SIG-M5 treated with dmso at 0.1 percent for 504 hours (cell line): ENCODE results near the gene SMIM13.
A peak's percentile ranks its signal among the peaks of the same experiment; 100 is the strongest.
"Not testable (repeated sequence)": the region's sequence is repeated elsewhere in the genome, so short reads cannot be mapped to it uniquely, and the experiment has no call there.

Experiments
- DNase-seq: peaks from one replicate; lab custom pipeline; 2025; ENCODE audit not compliant: unreplicated experiment; lab: John Stamatoyannopoulos, UW

SMIM13 gene

DNA sequence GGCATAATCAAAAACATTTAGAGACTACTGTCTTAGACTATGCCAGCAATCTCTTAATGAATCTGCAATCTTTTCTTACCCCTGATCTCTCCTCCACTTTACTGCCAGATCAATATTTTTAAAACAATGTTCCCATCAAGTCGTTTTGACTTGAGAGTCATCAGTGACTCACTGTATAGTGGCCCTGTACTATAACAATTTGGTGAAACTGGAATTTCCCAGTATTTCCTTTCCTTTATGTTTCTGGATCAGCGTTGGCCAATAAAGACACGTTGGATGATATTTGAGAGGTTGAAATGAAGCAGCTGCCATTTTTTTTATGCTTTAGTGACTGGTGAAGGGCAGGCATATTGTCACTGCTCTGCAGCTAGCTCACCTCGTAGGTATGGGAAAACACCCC lies 10.1 kb upstream of the SMIM13 start:
- no peak for DNase-seq

DNA sequence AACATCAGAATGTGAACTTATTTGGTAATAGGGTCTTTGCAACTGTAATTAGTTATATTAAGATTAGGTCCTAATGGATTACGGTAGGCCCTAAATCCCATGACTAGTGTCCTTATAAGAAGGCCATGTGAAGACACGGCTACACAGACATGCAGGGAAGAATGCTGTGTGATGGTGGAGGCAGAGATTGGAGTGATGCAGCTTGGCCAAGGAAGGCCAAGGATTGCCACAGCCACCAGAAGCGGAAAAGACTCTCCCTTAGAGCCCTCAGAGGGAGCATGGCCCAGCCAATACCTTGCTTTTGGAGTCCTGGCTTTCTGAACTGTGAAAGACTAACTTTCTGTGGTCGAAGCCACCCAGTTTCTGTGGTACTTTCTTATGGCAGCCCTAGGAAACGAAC lies 9.7 kb upstream of the SMIM13 start:
- no peak for DNase-seq

DNA sequence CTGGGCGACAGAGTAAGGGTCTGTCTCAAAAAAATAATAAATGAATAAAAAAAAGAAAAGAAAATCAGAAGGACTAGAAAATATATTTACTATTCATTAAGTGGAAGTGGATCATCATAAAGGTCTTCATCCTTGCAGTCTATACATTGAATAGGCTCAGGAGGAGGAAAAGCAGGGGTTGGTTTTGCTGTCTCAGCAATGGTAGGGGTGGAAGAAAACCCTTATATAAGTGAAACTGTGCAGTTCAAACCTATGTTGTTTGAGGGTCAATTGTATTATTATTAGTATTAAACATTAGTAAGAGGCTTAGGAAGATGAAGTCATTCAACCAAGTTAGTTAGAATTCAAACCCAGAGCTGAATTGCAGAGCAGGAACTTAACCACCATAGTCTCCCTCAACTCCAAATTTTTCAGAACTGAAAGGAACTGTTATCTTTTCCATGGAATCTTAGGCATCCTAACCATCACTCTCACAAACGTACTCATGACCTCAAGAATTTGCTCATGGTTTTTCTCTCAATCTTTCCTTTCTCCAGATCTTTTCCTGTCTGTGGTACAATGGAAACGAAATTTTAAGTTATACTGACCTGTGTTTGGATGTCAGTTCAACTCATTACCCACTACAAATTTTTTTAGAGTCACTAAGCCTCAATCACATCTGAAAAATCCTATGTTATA lies 7.7 kb upstream of the SMIM13 start:
- DNase-seq = no peak

DNA sequence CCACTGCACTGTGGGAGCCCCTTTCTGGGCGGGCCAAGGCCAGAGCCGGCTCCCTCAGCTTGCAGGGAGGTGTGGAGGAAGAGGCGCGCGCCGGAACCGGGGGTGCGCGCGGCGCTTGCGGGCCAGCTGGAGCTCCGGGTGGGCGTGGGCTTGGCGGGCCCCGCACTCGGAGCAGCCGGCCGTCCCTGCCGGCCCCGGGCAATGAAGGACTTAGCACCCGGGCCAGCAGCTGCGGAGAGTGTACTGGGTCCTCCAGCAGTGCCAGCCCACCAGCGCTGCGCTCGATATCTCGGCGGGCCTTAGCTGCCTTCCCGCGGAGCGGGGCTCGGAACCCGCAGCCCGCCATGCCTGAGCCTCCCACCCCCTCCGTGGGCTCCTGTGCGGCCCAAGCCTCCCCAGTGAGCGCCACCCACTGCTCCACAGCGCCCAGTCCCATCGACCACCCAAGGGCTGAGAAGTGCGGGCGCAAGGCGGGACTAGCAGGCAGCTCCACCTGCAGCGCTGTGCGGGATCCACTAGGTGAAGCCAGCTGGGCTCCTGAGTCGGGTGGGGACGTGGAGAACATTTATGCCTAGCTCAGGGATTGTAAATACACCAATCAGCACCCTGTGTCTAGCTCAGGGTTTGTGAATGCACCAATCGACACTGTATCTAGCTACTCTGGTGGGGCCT lies 6.4 kb upstream of the SMIM13 start:
- DNase-seq = not testable (repeated sequence)

DNA sequence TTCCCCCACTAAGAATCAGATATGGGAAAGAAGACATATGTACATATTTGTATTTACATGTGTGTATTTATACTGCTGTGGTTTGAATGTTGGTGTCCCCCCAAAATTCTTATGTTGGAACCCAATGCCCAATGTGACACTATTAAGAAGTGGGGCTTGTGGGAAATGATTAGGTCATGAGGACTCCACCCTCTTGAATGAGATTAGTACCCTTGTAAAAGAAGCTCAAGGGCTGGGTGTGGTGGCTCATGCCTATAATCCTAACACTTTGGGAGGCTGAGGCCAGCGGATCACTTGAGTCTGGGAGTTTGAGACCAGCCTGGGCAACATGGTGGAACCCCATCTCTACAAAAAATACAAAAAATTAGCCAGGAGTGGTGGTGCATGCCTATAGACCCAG lies 3.9 kb upstream of the SMIM13 start:
- no peak for DNase-seq

DNA sequence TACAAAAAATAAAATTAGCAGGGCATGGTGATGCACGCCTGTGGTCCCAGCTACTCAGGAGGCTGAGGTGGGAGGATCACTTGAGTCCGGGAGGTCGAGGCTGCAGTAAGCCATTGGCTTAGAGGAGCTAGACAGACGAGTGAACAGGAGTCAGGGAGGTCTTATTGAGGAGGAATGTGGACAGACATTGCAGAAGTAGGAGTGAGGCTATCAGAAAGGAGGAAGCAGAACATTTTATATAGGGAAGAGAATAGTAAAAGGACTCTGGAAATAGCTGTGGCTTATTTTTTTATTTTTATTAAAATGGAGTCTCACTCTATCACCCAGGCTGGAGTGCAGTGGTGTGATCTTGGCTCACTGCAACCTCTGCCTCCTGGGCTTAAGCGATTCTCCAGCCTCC lies 2.5 kb upstream of the SMIM13 start:
- peak; percentile 34 for DNase-seq

DNA sequence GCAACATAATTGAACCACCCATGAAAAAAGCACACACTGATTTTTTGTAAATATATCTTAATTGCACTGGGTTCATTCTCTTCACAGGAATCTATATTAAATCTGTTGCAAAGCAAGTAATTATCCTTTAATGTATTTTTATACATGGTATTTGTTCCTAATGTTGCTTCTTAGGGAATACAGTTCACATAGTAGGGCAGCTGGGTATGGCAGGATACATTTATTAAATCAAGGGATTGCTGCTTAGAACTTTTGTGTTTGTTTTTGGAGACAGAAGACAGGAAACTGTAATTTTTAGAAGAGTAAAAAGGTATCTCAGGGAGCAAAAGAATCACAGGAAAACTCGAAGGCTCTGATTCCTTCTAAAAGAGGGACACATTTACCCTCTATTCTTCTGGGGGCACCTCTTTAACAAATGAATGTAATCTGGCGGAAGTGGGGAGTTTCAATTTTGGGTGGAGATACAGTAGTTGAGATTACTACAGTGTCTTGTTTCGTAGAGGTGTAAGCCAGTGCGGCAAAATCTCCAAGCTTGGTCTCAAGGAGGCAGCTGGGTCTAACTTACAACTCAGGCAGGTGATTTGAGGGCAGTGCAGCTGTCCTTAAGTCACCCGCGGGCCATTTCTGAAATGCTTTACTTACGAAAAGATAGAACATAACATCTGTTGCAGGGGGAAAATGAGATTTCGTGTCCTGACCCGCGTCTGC lies 812 bp upstream of the SMIM13 start:
- peak; percentile 60 for DNase-seq

DNA sequence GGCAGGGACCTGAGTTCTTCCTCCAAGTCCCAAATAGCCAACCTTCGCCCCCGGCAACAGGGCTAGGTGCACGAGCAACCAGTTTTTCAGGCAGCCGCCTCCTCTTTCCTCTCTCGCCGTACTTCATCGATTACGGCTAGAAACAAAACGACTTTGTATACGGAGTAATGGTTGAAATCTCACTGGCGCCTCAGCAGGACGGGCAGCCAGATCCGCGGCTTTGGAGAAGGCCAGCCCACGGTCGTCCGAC lies 333 bp upstream of the SMIM13 start:
- no peak for DNase-seq

DNA sequence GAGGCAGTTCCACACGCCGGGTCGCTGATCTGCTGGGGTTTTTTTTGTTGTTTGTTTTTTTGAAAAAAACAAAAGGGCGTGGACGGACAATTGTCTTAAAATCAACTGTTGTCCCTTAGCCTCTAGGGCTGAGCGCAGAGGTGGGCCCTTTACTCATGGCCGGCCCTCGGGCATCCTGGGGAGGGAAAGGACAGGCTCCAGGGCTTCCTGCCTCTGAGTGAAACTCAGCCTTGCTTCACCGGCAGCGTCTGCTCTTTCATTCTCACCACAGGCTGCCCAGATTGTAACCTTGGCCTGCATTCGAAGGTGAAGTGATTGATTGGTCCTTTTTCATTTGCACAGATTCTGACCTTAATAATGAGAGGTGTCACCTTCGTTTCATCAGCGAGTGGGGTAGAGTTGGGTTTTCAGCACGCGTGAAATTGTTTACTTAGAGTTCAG lies 797 bp downstream of the SMIM13 start:
- DNase-seq = peak; percentile 56

DNA sequence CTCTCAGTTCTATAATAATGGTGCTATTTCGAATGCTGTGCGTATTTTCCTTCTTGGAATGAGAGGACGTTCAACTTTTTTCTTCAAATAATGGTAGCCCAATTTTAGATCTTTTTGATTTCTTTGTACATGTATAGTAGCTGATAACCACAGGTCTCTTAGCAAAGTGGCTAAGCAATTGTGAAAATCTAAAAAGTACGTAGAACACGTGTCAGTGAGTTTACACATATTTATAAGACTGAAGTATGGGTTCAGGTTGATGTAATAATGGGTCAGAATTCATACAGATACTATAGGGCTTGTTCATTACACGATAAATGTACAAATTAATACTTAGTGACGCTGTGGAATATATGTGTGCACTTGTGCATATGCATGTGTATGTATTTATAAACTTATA lies 1.3 kb downstream of the SMIM13 start:
- no peak for DNase-seq

DNA sequence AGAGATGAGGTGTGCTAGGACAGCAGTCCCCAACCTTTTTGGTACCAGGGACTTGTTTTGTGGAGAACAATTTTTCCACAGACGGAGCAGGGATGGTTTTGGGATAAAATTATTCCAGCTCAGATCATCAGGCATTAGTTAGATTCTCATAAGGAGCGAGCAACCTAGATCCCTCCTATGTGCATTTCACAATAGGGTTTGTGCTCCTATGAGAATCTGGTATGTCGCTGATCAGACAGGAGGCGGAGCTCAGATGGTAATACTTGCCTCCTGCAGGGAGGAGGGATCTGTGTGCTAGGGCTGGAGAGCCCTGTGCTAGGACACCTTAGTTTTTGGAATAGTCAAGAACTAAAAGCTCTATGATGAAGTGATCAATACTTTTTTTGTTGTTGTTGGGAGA lies 2.5 kb downstream of the SMIM13 start:
- peak; percentile 80 for DNase-seq

DNA sequence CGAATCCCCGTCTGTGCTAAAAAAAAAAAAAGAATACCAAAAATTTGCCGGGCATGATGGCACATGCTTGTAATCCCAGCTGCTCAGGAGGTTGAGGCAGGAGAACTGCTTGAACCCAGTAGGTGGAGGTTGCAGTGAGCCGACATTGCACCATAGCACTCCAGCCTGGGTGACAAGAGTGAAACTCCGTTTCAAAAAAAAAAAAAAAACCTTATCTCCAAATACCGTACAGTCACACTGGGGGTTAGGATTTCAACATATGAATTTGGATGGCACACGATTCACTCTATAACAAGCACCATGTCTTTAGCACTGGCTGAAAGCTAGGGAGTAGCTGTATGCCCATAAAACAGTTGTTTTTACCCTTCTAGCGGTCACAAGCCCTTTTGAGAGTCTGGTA lies 3.8 kb downstream of the SMIM13 start:
- peak; percentile 47 for DNase-seq

DNA sequence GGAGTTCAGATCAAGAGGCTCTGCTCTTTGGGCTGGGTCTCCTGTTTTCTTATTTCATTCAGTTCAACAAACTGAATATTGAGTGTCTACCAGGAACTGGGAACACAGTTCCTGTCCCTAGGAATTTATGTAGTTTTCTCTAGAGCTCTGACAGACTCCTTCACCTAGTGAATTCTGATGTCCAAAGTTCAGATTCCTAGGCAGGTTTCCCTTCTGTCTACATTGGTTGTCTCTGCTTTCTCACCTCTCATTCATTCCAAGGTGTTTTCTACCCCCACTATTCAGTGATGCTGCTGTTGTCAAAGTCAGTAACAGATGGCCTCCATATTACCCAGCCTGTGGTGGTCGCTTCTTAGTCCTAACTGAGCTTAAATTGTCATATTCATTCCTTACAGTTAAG lies 4.4 kb downstream of the SMIM13 start:
- DNase-seq = no peak

DNA sequence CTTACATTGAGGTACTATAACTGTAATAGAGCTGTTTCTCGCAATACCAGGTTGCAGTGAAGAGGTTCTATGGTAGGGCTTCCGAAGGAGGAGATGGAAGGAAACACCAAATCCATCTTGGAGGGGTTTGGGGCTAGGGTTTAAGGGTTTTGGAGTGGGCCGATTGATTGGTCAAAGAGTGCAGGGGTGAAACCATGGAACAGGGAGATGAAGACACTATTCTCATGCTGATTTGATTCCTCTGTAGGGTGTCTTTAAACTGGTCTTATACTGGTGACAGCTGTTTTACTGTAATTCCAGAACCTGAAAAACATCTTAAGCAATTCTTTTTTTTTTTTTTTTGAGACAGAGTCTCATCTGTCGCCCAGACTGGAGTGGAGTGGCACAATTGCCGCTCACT lies 7.8 kb downstream of the SMIM13 start:
- DNase-seq = no peak

DNA sequence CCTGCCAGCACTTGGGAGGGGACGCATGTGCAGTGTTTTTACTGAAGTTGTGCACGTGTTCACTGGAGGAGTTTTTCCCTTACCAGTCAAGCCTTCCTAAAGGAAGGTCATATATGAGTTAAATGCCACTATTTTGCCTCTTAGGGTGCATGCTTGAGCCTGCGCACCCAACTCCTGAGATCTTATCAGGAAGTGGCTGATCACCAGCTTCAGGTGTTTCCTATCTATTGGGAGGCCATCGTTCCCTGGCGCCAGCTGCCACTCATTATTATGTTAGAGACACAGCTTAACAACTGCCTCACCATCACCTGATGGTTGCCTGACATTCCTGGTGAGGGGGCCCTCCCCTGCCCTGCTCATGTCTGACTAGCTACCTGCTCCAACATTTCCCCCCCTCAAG lies 9.4 kb downstream of the SMIM13 start:
- DNase-seq = no peak

DNA sequence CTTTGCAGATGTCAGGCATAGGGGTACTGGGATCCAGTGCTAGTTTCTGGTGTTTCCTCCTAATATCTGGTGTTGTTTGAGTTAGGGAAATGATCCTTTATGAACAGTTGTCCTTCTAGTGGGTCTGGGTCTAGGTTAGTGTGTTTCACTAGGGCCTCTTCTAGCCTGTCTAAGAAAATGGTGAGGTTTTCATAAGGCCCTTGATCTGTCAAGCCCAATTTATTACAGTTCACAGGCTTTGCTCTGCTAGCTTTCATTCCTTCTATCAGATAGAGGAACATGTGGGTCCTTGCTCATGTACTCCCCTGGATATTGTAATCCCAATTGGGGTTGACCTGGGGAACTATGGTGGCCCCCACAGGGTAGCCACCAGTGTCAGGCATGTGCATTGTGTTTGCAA lies 15.1 kb downstream of the SMIM13 start:
- no peak for DNase-seq

DNA sequence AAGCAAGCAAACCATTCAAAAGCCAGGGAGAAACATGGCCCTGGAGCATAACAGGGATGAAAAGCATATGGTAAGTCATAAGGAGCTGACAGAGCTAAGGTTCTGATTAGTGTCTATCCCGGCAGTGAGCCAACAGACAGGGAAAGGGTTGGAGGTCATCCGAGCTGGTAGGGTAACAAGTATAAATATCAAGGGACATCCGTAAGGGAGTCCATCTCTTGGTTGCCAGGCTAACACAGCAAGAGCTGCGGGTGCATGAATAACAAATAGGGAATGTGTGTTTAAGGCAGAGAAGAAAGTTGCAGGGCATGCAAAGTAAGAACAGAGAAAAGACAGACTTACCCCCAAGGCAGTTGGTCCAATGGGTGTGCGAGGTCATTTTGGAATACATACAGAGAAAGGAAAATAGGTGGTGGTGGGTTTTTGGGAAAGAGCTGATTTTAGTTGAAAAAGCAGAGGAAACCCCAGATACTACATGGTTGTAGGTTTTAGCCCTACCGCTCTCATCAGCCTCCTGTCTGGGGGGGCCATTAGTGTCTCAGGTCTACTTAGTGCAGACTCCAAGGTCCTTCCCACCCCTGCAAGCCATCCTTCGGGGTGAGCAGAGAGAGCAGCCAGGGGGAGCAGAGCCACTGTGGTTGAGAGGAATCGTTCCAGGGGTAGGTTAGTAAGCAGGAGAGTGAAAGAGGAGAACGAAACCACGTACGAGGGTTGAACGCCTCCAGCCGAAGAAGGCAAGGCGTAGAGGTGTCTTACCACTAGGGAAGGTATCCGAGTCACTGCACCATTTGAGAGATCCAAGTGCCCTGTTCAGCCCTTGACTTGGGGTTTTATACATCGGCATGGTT lies 17.5 kb downstream of the SMIM13 start, which contains the start of gene ERVFRD-1:
ERVFRD-1 (minus strand) TSS at position 805 of the 848 bp plus-strand sequence. CDS start 6,415 bp downstream, outside the sequence.
- no peak for DNase-seq

DNA sequence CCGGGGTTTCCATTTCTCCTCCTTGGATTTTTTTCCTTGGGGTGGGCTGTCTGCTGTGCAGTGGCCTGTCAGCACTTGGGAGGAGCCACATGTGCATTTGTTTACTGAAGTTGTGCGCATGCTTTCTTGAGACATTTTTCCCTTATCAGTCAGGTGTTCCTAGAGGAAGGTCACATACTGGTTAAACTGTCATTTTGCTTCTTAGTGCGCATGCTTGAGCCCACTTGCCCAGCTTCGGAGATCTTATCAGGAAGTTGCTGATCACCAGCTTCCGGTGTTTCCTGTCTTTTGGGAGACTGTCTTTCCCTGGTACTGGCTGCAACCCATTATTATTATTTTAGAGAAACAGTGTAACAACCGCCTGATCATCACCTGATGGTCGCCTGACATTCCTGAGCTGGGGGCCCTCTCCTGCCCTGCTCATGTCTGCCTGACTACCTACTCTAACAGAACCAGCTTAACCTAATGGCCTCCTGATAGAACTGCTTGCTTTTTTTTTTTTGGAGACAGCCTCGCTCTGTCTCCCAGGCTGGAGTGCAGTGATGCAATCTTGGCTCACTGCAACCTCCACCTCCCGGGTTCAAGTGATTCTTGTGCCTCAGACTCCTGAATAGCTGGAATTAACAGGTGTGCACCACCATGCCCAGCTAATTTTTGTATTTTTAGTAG lies 18.3 kb downstream of the SMIM13 start:
- no peak for DNase-seq

DNA sequence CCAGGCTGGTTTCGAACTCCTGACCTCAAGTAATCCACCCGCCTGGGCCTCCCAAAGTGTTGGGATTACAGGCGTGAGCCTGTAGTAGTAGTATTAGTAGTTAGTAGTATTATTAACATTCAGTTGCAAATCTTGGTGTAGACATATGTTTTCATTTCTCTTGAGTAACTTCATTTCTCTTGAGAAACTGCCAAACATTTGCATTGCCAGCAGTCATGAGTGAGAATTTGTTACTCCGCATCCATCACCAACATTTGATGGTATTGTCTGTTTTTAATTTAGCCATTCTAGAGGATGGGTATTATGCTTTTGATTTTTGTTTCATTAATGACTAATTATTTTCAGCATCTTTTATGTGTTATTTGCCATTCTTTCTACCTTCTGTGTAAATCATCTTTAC lies 19.4 kb downstream of the SMIM13 start:
- no peak for DNase-seq

DNA sequence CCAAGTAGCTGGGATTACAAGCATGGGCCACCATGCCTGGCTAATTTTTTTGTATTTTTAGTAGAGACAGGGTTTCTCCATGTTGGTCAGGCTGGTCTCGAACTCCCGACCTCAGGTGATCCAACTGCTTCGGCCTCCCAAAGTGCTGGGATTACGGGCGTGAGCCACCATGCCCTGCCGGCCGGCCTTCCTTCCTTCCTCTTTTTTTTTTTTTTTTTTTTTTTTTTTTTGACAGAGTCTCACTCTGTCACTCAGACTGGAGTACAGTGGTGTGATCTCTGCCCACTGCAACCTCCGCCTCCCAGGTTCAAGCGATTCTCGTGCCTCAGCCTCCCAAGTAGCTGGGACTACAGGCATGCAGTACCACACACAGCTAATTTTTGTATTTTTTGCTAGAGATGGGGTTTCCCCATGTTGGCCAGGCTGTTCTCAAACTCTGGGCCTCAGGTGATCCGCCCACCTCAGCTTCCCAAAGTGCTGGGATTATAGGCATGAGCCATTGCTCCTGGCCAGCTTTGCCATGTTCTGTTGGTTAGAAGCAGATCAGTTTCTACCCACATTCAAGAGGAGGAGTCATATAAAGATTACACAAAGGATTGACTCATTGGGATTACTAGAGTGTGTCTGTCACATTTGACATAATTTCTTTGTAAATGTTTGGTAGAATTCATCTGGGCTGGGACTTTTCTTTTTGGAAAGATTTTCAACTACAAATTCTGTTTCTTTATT lies 22.3 kb downstream of the SMIM13 start:
- not testable (repeated sequence) for DNase-seq
